Measurements from ENCODE around the gene CLSTN3. TPM values are rescaled to one million over a fixed set of nuclear protein-coding genes. Genes with fewer than 3 reads are reported as not detected.

CLSTN3 gene
- total and polyA plus RNA-seq, 2 of the 8 experiments (the other 6 are each of a cell fraction or from before 2014, with no cell fraction given) = 20.4 to 26.3 TPM

GRCh38 chr12:7178481-7178880 is 48.3 kb downstream of the CLSTN3 start:
- H3K9me3 ChIP-seq (ENCODE audit: insufficient read depth in 2 of 2, low read depth in 1 of 2, low read length in 1 of 2) = peaks cover 19 to 36% of the 10 kb centered on the region in 2 experiments
- no peak overlapping the region for H3K27ac ChIP-seq (ENCODE audit: low read depth, low read length)
- no peak overlapping the region for H3K14ac ChIP-seq (ENCODE audit: insufficient read length)
- H2BK120ac ChIP-seq (replicated peaks; ENCODE audit: low read depth, low read length) = no peak overlapping the region
- H3K4me3 ChIP-seq (ENCODE audit: extremely low read depth in 1 of 4, insufficient read depth in 2 of 4, low read depth in 3 of 4, low read length in 4 of 4) = no peak overlapping the region
- H3K36me3 ChIP-seq (ENCODE audit: control insufficient read depth in 2 of 4, insufficient read depth in 4 of 4, low read length in 3 of 4) = no peaks in the 10 kb centered on the region
- WGBS, 2 experiments (ENCODE audit: extremely low coverage in 1 of 2, insufficient coverage in 1 of 2, insufficient read length in 1 of 2, insufficient replicate concordance in 2 of 2, low coverage in 1 of 2, low lambda C conversion rate in 2 of 2, missing lambda C conversion rate in 1 of 2) = 76% methylated on average over 2 of the region's 2 CpGs; no CpG with 5 or more reads in 1 of the 2 experiments
- H3K18ac ChIP-seq (ENCODE audit: extremely low read depth, low read length) = no peak overlapping the region
- H2BK20ac ChIP-seq (ENCODE audit: low read length) = no peak overlapping the region
- no peak overlapping the region for H3K4ac ChIP-seq (replicated peaks; ENCODE audit: insufficient read length, low read depth, low read length)
- H4K91ac ChIP-seq (replicated peaks; ENCODE audit: insufficient read length, low read length) = no peak overlapping the region
- H3K23me2 ChIP-seq (ENCODE audit: low read depth, low read length) = no peaks in the 10 kb centered on the region
- no peak overlapping the region for H4K8ac ChIP-seq (ENCODE audit: extremely low read depth, insufficient read depth, low read length)
- H3K79me1 ChIP-seq (ENCODE audit: low read depth, low read length) = no peaks in the 10 kb centered on the region
- POLR2A ChIA-PET (ENCODE audit: partially characterized antibody) = no interaction called here
- H4K5ac ChIP-seq (ENCODE audit: insufficient read length, low read depth, low read length) = no peak overlapping the region
- no peak overlapping the region for H2BK12ac ChIP-seq (ENCODE audit: low read depth, low read length)
- H3K23ac ChIP-seq (ENCODE audit: insufficient read length) = no peak overlapping the region
- no peak for DNase-seq (ENCODE audit: low read depth in 1 of 2, low spot score in 2 of 2)
- H2BK15ac ChIP-seq (ENCODE audit: low read length) = no peak overlapping the region
- CTCF ChIA-PET (ENCODE audit: partially characterized antibody) = interaction anchor here (1.0 to 1.6 kb wide), 2 partner anchors 16 to 24 kb away, joined by 4 read pairs; no protein-coding TSS in a partner anchor
- no peak overlapping the region for H2AK5ac ChIP-seq (ENCODE audit: low read depth, low read length)
- TF ChIP-seq JUND (IDR thresholded peaks at IDR 0.05; ENCODE audit: low read length) = no peak
- no peak overlapping the region for H2BK5ac ChIP-seq (ENCODE audit: low read depth, low read length)
- H4K20me1 ChIP-seq (replicated peaks in 1 of 2; ENCODE audit: control insufficient read depth in 1 of 2, insufficient read depth in 2 of 2, low read length in 2 of 2) = no peaks in the 10 kb centered on the region
- H3K79me2 ChIP-seq (ENCODE audit: control insufficient read depth in 1 of 2, insufficient read depth in 2 of 2, low read length in 2 of 2) = no peaks in the 10 kb centered on the region
- no peak overlapping the region for H2AFZ ChIP-seq (ENCODE audit: low read length)
- H3K4me2 ChIP-seq (ENCODE audit: insufficient read depth in 1 of 2, low read depth in 2 of 2, low read length in 2 of 2) = no peak overlapping the region
- H3K27me3 ChIP-seq (replicated peaks in 1 of 4; ENCODE audit: control insufficient read depth in 3 of 4, extremely low read depth in 1 of 4, insufficient read depth in 3 of 4, low read length in 3 of 4) = no peaks in the 10 kb centered on the region; a peak in 1 of 7 replicates
- no peak for FAIRE-seq
- H3K56ac ChIP-seq (replicated peaks; ENCODE audit: insufficient read length, low read depth, low read length) = no peak overlapping the region
- H3K4me1 ChIP-seq (replicated peaks in 1 of 4; ENCODE audit: control insufficient read depth in 3 of 4, insufficient read depth in 4 of 4, low read length in 3 of 4) = no peaks in the 10 kb centered on the region
- H3K9ac ChIP-seq (replicated peaks in 1 of 4; ENCODE audit: extremely low read depth in 1 of 4, low read depth in 3 of 4, low read length in 3 of 4) = no peak overlapping the region
